GM18526 (cell line): ENCODE results near the gene PEX14.

Experiments
- POLR2A ChIP-seq: IDR thresholded peaks from 3 replicates; pipeline ENCODE4 v1.6.1; 2011; ENCODE audit not compliant: insufficient read length; ENCODE audit errors: extremely low read depth

Gene PEX14

DNA sequence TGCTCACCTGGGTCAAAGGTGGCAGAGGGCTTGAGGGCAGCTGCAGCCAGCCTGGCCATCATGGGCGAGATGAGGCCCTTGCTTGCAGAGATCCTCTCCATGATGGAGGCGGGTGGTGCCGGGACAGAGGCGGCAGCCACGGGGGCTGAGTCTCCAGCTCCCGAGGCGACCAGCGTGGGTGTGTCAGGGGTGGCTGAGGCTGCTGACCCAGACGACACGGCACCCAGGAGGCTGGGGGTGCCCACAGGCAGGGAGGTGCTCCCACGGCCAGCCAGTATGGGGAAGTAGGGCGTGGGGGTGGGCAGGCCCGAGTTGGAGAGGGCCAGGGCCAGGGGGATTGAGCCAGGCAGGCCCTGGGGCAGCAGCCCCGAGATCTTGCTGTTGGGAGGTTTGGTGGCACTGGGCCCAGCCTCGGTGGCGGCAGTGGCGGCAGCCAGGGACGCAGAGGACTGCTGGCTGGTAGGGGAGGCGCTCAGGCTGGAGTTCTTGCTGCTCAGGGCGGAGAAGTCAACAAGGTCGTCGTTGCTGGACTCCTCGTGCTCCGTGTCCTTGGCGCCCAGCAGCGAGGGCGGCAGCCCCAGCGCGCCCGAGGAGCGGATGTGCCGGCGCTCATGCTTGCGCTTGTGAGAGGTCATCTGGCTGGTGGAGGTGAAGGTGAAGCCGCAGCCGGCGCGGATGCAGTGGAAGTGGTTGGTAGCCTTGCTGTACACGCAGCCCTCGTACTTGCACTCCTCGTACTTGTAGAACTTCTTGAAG lies 178.8 kb downstream of the PEX14 start:
- TF ChIP-seq POLR2A: no peak

DNA sequence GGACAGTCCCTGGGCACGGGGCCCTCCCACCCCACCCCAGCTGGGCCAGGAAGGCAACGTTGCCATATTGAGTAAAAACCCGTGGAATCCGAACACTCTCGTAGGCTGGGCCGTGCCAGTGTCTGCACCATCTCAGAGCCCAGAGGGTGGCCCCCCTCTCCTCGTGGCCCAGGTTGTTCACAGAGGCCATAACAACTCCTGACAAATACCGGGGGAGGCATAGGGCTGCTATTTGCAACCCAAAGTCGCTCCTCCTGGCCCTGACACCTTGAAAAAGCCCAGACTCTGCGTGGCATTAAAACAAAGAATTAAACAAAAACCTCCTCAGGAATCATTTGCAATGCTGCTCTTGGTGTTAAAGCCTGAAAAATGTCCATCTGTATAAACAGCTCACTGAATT lies 180.3 kb downstream of the PEX14 start:
- TF ChIP-seq POLR2A: no peak

DNA sequence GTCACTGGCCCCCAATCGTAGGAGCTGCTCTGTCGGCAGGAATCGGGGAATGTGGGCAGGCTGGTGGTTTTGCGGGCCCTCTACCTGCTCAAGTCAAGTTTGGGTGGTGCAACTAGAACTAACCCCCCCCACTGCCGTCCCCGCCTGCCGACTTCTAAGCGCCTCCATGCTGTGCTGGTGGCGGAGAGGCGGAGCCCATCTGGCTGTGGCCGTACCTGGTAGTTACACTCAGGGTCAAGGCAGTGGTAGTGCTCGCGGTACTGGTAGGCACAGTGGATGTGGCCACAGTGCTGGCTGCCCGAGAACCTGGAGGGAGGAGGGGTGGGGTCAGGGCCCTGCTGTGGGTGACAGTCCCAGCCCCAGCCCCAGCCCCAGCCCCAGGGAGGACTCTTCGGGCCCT lies 181.7 kb downstream of the PEX14 start:
- no peak for TF ChIP-seq POLR2A

DNA sequence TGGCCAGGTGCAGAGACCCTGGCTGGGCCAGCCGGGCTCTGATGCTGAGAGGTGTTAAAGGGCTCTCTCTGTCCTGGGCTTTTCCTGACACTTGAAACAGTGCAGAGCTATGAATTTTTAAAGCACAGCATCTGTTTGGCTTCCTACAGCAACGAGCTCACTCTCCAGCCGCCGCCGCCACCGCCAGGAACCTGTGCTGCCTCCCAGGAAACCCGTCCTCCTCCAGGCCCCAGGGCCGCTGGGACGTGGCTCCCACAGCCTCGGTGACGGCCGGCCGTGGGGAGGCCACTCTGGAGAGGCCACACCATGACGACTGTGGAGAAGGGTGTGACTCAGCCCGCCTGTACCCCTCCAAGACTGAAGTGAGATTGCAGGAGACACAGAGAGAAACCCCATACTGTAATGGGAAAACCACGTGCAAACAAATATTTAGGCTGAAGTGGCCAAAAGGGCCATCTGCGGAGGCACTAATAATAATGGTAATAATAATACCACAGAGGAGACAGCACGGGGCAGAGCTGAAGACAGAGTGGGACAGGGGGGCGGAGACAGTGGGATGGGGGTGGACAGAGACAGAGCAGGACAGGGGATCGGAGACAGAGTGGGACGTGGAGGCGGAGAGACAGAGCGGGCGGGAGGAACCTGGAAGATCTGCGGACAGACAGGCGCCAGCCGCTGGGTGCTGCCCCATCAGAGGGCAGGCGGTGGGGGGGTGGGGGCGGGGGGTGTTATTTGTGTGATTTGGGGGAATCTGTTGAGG lies 182.5 kb downstream of the PEX14 start:
- TF ChIP-seq POLR2A: no peak

DNA sequence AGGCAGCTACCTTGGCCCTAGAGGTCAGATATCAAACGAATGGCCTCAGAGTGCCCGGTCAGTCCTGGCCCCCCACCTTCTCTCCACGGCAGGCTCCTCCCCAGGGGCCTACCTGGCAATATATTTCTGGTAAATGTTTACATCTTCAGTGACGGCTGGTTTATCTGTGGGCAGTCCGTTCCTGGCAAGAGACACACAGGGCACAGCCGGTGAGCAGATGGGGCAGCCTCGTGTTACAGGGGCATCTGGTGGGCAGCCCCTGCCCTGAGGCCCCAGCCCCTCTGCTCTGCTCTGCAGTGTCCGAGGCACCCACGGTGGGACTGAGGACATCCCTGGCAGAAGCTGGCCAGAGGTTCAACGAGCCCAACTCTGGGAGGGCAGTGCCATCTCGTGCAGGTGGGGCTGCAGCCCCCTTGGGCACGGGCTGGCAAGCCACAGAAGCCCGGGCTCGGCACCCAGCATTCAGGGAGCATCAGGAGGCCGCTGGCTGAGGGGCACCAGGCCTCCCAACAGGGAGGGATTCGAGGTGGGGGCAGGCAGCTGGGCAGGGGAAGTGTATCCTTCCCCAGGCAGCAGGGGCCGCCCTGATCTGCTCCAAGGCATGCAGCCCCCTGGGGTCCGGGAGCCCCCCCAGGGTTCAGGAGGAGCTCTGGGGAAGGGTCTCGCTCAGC lies 183.8 kb downstream of the PEX14 start:
- no peak for TF ChIP-seq POLR2A

DNA sequence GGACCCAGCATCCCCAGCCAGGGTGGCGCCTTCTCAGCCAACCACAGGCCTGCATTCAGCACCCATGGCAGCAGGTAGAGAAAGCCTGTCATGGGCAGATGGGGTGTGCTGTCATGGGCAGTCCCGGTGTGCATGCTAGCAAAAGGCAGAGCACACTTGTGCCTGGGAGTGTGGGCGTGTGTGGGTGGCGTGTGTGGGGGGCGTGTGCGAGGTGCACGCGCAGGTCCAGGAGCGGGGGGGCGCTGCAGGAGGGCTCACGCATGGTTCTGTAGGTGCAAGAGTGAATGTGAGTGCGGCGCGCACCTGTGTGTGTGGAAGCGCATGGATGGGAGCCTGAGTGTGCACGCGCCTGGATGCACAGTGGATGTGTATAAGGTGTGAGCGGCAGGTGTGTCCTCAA lies 184.5 kb downstream of the PEX14 start:
- no peak for TF ChIP-seq POLR2A

DNA sequence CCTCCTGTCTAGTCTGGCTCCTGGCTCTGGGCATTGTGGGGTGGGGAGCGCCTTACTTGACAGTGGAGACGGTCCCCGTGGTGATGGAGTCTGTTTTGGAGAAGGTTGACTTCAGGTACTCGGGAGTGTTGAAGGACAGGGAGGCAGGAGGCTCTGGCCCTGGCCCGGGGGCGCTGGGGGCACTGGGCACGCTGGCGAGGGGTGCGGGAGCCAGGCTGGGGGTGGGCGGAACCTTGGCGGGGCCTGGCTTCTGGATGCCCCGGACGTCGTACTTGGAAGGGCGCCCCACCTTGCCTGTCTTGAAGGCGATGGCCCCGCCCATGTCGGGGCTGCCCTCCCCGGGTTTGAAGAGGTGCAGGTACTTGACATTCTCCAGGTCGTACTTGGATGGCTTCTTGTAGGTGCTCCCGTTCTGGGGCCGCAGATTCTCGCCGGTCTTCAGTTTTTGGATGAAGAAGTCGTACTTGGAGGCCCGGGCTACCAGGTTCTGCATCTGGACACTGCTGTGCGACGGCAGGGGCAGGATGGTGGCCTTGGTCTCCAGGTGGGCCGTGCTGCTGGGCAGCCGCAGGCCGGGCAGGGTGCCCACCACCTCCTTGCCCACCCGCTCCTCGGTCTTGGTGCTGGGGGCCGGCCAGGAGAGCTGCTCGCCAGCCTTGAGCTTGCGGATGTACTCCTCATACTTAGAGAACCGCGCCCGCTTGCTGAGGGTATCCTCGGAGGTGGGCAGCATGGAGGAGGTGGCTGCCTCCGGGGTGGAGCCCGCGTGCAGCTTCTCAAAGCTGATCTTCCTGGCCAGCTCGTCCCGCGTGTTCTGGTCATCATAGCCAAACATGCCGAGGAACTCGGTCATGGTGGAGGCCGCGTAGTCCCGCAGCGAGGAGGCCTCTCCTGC lies 185.1 kb downstream of the PEX14 start:
- TF ChIP-seq POLR2A: no peak

DNA sequence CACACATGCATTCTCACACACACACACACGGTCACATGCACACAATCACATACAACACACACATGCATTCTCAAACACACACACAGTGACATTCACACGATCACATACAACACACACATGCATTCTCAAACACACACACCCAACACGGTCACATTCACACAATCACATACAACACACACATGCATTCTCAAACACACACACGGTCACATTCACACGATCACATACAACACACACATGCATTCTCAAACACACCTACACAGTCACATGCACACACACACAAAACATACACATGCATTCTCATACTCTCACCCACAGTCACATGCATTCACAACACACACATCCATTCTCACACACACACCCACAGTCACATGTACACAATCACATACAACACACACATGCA lies 186.7 kb downstream of the PEX14 start:
- no peak for TF ChIP-seq POLR2A

DNA sequence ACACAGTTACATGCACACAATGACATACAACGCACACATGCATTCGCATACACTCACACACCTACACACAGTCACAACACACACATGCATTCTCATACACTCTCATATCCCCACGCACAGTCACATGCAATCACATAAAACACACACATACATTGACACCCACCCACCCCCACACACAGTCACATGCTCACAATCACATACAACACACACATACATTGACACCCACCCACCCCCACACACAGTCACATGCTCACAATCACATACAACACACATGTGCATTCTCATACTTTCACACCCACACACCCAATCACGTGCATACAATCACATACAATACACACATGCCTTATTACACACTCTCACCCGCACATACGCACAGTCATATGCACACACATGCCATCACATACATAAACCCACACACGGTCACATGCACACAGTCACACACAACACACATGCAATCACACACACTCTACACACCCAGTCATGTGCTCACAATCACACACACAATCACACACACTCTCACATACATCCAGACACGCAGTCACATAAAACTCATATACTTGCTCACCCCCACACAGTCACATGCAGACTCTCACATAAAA lies 187.4 kb downstream of the PEX14 start:
- no peak for TF ChIP-seq POLR2A

DNA sequence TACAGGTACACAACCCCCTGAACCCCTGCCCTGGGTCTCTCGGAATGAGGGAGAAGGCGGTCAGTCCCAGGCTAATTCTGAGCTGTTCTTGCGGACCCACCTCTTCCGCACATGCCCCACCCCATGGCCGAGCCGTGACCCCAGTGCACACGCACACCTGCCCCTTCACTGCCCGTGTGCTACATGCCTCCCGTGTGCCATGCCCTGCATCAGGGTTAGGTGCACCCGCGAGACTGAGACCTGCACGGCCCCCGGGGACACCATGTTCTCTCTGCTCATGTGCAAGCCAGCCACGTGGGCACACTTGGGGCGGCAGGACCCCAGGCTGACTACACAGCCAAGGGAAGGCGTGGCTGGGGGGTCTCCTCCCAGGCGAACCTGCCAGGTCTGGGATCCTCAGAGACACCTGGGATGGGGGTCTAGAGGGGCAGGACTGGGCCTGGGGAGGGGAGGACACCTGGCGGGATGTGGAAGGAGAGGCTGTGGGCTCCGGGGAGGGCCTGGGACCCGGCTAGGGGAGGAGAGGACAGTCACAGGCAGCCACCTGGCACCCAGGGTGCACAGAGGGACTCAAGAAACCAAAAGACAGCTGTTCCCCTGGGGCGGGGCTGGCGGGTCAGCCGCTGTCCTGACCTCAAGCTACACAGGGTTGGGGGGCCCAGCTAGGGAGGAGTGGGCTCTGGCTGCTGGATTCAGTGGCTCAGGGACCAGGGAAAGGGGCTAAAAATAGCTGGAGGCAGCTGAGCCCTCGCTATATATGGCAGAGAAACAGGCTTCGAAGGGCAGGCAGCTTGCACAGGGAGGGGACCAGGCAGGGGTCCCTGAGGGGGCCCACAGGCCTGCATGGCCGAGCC lies 188.3 kb downstream of the PEX14 start:
- no peak for TF ChIP-seq POLR2A

DNA sequence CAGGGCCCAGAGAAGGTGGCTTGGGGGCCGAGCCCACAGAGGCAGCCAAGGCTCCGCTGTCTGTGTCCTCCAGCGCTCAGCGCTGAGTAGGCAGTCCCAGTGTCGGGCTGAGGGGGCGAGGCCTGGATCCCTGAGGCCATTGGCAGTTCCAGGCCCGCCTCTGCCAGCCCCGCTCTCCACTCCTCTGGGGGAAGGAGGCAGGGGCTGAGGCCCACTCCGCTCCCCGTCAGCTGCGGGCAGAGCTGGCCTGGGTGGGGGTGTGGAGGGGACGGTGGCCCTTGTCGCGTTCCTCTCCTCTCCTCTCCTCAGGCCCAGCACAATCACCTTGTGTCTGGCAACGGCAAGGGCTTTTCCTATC lies 188.9 kb downstream of the PEX14 start:
- TF ChIP-seq POLR2A: no peak

DNA sequence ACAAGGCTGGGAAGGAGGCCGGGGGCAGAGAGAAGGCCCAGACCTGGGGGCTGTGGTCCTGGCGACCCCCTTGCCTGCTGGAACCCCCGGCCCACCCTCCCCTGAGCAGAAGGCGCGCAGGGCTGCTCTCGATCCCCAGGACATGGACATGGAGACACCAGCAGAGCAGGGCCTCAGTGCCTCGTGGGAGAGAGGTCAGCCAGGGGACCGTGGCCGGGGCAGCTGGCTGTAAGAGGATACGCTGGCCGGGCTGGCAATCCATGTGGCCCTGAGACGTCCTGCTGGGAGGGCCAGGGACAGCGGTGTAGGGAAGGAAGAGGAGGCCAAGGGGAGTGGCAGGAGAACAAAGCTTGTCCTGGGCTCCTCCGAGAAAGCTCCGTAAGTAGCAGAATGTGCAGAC lies 189.5 kb downstream of the PEX14 start:
- TF ChIP-seq POLR2A: no peak

DNA sequence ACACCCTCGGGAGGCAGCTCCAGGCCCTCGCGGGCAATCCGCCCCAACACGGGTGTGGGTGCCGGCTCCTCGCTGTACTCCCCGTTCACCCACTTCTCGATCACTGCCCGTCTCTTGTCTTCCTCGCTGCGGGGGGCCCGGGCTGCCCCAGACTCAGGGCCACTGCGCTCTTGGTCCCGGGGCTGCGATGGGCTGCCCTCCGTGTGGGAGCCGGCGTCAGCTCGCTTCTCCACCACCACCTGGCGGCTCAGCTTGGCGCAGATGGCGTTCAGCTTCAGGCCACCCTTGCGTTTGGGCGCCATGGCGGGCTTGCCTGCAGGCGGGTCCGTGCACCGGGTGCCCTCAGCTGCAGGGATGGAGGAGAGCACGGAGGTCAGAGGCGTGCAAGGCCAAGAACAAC lies 190.5 kb downstream of the PEX14 start:
- no peak for TF ChIP-seq POLR2A
